DOHH2 (cell line): ENCODE results near the gene CAMTA1.

Experiments used
- CTCF ChIP-seq: fragments of 200-600 bp; sonication (generic); IDR thresholded peaks from one replicate; pipeline ENCODE4 v1.5.1; 2014; ENCODE audit warnings: antibody characterized with exemption, mild to moderate bottlenecking, low read depth, low read length; ENCODE audit not compliant: poor library complexity, severe bottlenecking
- EZH2phosphoT487 ChIP-seq: fragments of 200-600 bp; sonication (generic); IDR thresholded peaks from 2 replicates; pipeline ENCODE4 v1.6.1; 2017; ENCODE audit warnings: borderline replicate concordance, mild to moderate bottlenecking, antibody characterized with exemption, low read length, moderate library complexity, mixed read lengths

DNA sequence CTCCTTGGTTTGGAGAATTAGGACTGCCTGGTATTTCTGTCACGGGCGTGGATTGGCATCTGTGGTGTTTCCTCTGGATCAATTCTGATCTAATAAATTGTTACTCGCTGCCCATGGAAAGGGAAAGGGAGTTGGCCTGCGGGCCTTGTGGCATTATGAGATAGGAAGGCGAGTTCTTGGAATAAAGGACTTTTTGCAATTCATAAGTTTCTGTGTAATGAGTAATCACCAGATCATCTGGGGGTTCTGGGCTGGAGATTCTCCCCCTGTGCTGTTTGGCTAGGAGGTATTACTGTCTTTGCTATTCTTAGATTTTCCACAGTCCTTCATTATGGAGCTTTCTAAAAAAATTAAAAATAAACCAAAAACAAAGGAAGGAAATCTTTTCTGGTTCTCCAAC, 315.9 kb downstream of the CAMTA1 start:
- no peak for TF ChIP-seq CTCF
- TF ChIP-seq EZH2phosphoT487: no peak
